Upper lobe of left lung (tissue), 4 donors: ENCODE results near the gene HNF4A.

Experiments used
- EP300 ChIP-seq, 4 donors: sonication (generic); formaldehyde crosslinking; IDR thresholded peaks; one replicate each; pipeline ENCODE4 v1.5.1; 2017; ENCODE audit warnings: antibody characterized with exemption in 4 of 4, control low read depth in 2 of 4
- POLR2A ChIP-seq, 4 donors: fragments of 450-650 bp; IDR thresholded peaks; one replicate each; pipeline ENCODE4 v1.5.1; 2016 to 2017; ENCODE audit warnings: antibody characterized with exemption in 4 of 4, mild to moderate bottlenecking in 2 of 4
- TF ChIP-seq, protein P1 (sequence below), 6 experiments: fragments of 450-650 bp in 4 of 6; fragments of 200-600 bp in 2 of 6; sonication (generic) in 2 of 6; IDR thresholded peaks; one replicate each; pipeline ENCODE4 v1.5.1; 2016 to 2019; ENCODE audit warnings: antibody characterized with exemption in 6 of 6

DNA sequence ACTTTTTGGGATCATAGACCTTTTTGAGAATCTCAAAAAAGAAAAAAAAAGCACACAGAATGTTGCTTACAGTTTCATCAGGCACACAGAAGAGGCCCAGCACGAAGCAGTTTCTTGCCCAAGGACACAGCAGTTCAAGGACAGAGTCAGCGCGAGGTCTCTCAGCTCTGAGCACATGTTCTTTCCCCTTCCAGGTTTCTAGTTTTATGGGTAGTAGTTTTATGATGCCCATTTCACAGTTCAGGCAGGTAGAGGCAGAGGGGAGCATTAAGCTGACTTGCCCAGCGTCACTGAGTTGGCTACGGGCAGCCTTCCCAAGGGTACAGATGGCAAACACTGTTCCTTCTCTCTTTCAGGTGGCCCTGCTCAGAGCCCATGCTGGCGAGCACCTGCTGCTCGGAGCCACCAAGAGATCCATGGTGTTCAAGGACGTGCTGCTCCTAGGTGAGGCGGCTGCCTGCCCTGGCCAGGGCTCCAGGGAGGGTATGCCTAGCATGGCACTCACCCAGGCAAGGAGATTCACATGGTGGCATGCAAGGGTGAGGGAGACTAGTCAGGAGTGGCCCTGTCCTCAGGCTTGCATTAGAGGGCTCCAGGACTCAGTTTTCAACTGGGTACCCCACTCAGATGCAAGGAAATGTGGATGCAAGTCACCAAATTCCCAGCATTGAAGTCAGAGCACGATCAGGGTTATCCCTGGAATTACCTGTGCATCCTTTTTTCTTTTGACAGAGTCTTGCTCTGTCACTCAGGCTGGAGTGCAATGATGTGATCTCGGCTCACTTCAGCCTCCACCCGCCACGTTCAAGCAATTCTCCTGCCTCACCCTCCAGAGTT, 62.8 kb downstream of the HNF4A start:
- TF ChIP-seq, protein P1, sequence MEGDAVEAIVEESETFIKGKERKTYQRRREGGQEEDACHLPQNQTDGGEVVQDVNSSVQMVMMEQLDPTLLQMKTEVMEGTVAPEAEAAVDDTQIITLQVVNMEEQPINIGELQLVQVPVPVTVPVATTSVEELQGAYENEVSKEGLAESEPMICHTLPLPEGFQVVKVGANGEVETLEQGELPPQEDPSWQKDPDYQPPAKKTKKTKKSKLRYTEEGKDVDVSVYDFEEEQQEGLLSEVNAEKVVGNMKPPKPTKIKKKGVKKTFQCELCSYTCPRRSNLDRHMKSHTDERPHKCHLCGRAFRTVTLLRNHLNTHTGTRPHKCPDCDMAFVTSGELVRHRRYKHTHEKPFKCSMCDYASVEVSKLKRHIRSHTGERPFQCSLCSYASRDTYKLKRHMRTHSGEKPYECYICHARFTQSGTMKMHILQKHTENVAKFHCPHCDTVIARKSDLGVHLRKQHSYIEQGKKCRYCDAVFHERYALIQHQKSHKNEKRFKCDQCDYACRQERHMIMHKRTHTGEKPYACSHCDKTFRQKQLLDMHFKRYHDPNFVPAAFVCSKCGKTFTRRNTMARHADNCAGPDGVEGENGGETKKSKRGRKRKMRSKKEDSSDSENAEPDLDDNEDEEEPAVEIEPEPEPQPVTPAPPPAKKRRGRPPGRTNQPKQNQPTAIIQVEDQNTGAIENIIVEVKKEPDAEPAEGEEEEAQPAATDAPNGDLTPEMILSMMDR (IDR thresholded peaks at IDR 0.05): no peak
- TF ChIP-seq EP300 (IDR thresholded peaks at IDR 0.05): no peak
- TF ChIP-seq POLR2A (IDR thresholded peaks at IDR 0.05): no peak
